Activated naive CD8-positive, alpha-beta T cell treated with anti-CD3 and anti-CD28 coated beads, Interleukin-2, amount 10 ng/mL, durations not matched to agents 7 days and 5 days (primary cell): ENCODE data around the gene ABCA5. TPM values are rescaled to one million over a fixed set of nuclear protein-coding genes. Genes with fewer than 3 reads are reported as not detected.
"Not testable (repeated sequence)": the region's sequence is repeated elsewhere in the genome, so short reads cannot be mapped to it uniquely, and the experiment has no call there.

ENCODE experiments used
- ATAC-seq: fragments of 150-1000 bp; cut with Tn5 transposase; one replicate; pipeline ENCODE4 v1.10.0; 2021; ENCODE audit warnings: low read depth, moderate library complexity
- POLR2A ChIA-PET: fragments of 350-600 bp; sonication (Branson Sonifier 250); formaldehyde crosslinking; loops from one replicate; lab custom pipeline; 2021; ENCODE audit warnings: antibody characterized with exemption; lab: Charles Lee
- DNase-seq: peaks from one replicate; pipeline ENCODE4 v3.0.0; 2021
- H3K27ac Mint-ChIP-seq: one replicate; pipeline ENCODE4 v1.8.0; 2022; ENCODE audit warnings: mild to moderate bottlenecking, mixed read lengths
- H3K27me3 Mint-ChIP-seq: one replicate; pipeline ENCODE4 v1.8.0; 2022; ENCODE audit warnings: mild to moderate bottlenecking, moderate library complexity, mixed read lengths
- H3K36me3 Mint-ChIP-seq: one replicate; pipeline ENCODE4 v1.8.0; 2021; ENCODE audit warnings: mild to moderate bottlenecking, mixed read lengths
- H3K4me1 Mint-ChIP-seq: one replicate; pipeline ENCODE4 v1.8.0; 2021; ENCODE audit warnings: mixed read lengths
- H3K4me3 Mint-ChIP-seq: one replicate; pipeline ENCODE4 v1.8.0; 2022; ENCODE audit warnings: mild to moderate bottlenecking, moderate library complexity, mixed read lengths
- H3K9me3 Mint-ChIP-seq: one replicate; pipeline ENCODE4 v1.8.0; 2021; ENCODE audit warnings: mixed read lengths
- total RNA-seq, 2 experiments: library from RNA; stranded (reverse); gene quantifications; one replicate each; pipeline ENCODE4 v1.2.3, GENCODE V29; 2021

The ABCA5 gene
- total RNA-seq, 2 experiments from 2014 or later: 22.6 to 26.7 TPM

GRCh38 chr17:69196105-69196653 lies 130.8 kb downstream of the ABCA5 start:
- POLR2A ChIA-PET, ATAC-seq, H3K27me3 Mint-ChIP-seq, H3K36me3 Mint-ChIP-seq, H3K27ac Mint-ChIP-seq, DNase-seq, H3K9me3 Mint-ChIP-seq, H3K4me1 Mint-ChIP-seq, H3K4me3 Mint-ChIP-seq: not testable (repeated sequence)

Other genes with a start within 250 kb of the ABCA5 start
- under 1 TPM; 0.14 to 0.68 TPM for gene ABCA6, start 185.2 kb downstream of the ABCA5 start, total RNA-seq
- gene ABCA10, start 98.3 kb downstream of the ABCA5 start, total RNA-seq: under 1 TPM; 0.82 to 0.91 TPM
- 10 to 100 TPM; 11.7 to 13.6 TPM for gene MAP2K6, start 87.6 kb upstream of the ABCA5 start, total RNA-seq